AG10803 (cell line): Measurements from ENCODE around the gene SUGP1.

Experiments used
- DNase-seq: peaks from one replicate; pipeline ENCODE4 v3.0.0; 2010; ENCODE audit warnings: low read depth
- H3K4me3 ChIP-seq: 2 replicates; pipeline ENCODE4 v1.5.1; 2011; ENCODE audit warnings: mild to moderate bottlenecking, low read length, control low read depth
- TF ChIP-seq, protein P1 (sequence below): conservative IDR thresholded peaks from 2 replicates; pipeline ENCODE4 v1.5.1; 2011; ENCODE audit warnings: mild to moderate bottlenecking, low read length, control low read depth, inconsistent platforms

SUGP1 gene, protein sequence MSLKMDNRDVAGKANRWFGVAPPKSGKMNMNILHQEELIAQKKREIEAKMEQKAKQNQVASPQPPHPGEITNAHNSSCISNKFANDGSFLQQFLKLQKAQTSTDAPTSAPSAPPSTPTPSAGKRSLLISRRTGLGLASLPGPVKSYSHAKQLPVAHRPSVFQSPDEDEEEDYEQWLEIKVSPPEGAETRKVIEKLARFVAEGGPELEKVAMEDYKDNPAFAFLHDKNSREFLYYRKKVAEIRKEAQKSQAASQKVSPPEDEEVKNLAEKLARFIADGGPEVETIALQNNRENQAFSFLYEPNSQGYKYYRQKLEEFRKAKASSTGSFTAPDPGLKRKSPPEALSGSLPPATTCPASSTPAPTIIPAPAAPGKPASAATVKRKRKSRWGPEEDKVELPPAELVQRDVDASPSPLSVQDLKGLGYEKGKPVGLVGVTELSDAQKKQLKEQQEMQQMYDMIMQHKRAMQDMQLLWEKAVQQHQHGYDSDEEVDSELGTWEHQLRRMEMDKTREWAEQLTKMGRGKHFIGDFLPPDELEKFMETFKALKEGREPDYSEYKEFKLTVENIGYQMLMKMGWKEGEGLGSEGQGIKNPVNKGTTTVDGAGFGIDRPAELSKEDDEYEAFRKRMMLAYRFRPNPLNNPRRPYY

DNA sequence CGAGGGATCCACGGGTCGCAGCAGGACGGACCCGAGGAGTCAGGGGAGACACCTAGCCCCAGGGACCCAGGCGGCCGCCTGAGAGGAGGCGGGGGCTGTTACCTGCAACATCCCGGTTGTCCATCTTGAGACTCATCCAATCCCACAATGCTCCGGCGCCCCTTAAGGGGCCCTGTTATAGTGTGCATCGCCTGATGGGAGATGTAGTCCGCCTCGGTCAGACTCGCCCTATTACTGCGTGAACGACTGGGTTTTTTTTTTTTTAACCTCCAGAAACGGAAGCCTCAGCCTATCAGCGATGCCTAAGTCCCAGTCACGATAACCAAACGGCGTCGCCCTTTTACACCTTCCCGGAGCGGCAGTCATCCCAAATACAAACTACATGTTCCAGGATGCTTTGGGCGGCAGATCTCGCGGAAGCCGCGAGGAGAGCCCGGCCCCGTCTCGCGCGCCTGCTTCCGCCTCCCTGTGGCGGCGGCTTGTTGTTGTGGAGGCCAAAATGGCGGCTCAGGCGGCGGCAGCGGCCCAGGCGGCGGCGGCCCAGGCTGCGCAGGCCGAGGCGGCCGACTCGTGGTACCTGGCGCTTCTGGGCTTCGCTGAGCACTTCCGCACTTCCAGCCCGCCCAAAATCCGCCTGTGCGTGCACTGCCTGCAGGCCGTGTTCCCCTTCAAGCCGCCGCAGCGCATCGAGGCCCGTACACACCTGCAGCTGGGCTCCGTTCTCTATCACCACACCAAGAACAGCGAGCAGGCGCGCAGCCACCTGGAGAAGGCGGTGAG lies at the start of gene SUGP1, which contains the start of gene MAU2:
Gene SUGP1 (minus strand): TSS at position 149 of the 780 bp plus-strand sequence. CDS start 13 bp downstream, at position 136.
Gene MAU2 (plus strand): TSS at position 469 of the 780 bp plus-strand sequence. CDS start 31 bp downstream, at position 500.
- TF ChIP-seq, protein P1, sequence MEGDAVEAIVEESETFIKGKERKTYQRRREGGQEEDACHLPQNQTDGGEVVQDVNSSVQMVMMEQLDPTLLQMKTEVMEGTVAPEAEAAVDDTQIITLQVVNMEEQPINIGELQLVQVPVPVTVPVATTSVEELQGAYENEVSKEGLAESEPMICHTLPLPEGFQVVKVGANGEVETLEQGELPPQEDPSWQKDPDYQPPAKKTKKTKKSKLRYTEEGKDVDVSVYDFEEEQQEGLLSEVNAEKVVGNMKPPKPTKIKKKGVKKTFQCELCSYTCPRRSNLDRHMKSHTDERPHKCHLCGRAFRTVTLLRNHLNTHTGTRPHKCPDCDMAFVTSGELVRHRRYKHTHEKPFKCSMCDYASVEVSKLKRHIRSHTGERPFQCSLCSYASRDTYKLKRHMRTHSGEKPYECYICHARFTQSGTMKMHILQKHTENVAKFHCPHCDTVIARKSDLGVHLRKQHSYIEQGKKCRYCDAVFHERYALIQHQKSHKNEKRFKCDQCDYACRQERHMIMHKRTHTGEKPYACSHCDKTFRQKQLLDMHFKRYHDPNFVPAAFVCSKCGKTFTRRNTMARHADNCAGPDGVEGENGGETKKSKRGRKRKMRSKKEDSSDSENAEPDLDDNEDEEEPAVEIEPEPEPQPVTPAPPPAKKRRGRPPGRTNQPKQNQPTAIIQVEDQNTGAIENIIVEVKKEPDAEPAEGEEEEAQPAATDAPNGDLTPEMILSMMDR, result peak; percentile 35
- peak within 1 kb of the TSS; percentile 99 for H3K4me3 ChIP-seq
- peak; percentile 86 for DNase-seq

DNA sequence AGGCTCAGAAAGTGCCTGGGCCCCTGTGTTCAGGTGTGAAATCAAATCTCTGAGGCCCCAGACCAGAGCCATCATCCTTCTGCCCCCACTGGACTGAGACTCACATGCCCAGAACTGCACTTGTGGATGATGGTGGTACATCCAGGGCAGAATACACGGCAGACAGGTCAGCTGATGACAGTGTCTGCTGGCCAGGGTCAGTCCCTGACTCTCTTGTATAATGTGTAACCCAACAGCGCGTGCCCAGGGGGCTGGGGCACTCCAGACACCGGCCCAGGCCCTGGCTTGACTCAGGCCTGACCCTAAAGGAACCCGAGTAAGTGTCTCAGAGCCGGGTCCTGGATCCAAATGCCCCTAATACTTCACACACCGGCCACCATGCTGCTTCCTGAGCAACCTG lies 47.8 kb upstream of the SUGP1 start:
- TF ChIP-seq, protein P1, result no peak
- no peak for DNase-seq
- H3K4me3 ChIP-seq, result no peak overlapping the region

DNA sequence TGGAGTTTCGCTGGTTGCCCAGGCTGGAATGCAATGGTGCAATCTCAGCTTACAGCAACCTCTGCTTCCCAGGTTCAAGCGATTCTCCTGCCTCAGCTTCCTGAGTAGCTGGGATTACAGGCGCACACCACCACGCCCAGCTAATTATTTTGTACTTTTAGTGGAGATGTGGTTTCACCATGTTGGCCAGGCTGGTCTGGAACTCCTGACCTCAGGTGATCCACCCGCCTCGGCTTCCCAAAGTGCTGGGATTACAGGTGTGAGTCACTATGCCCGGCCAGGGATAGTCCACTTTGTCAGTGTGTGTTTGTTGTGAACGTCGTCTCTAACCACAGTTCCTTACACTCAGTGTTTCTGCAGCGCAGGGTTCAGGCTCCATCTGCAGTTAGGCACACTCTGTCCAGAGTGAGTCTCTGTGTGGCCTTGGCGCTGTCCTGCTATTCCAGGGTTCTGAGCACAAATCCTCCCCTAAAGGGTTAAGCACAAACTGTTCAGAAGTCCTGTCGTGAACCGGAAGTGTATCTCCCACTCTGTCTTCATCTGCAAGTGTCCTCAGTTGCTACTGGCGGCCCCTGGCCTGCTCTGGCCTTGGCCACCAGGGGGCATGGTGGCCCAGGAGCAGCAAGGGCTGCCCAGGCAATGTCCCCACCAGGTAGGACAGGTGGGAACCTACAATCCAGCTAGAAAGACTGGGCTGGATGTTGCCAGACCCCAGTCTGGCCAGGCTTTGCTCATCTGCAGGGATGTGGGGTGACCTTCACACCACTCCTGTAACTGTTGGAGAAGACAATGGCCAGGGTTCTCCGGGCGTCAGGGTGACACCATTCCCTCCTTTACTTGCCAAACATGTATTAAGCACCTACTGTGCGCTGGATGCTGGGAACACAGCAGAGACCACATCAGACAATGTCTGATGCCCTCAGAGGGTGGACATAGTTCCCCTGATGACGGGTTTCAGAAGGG lies 46.4 kb upstream of the SUGP1 start:
- peak; percentile 66 for DNase-seq
- H3K4me3 ChIP-seq, result no peak overlapping the region
- TF ChIP-seq, protein P1, result peak; percentile 89

DNA sequence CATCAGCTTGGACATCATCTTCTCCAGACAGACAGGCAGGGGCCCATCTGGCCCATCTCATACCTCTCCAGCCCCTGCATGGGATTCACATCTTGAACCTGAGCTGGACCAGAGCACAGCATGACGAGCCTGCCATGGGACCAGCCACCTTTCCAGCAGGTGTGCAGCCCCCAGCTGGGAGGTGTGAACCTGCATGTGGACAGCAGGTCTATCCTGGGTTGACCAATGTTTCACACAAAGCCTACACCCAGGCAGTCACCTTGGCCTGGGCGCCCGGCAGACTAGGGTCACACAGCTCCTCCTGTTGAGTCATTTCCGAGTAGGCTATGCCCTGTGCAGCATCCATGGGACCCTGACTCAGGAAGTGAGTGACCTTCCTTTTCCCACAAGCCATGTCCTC lies 41.8 kb upstream of the SUGP1 start:
- TF ChIP-seq, protein P1, result no peak
- DNase-seq, result no peak
- no peak overlapping the region for H3K4me3 ChIP-seq

DNA sequence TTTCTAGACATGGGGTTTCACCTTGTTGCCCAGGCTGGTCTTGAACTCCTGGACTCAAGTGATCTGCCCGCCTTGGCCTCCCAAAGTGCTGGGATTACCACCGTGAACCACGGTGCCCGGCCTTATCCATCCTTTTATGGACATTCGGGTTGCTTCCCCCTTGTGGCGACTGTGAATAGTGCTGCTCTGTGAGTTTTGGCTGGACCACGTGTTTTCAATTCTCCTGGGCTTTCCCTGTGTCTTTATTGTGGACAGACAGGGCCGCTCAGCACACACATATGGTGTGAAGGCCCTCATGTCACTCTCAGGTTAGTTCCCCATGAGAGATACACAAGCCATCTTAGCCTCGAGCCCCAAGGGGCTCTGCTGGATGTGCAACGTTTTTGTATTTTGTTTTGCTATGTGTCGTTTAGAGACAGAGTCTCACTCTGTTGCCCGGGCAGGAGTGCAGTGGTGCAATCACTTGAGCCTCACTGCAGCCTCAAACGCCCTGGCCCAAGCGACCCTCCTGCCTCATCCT lies 40.8 kb upstream of the SUGP1 start:
- TF ChIP-seq, protein P1, result peak; percentile 85
- H3K4me3 ChIP-seq, result no peak overlapping the region
- DNase-seq, result peak; percentile 84
